Middle frontal gyrus (tissue), 1 donor: ENCODE data around the gene CPD.
"Not testable (repeated sequence)": the region's sequence is repeated elsewhere in the genome, so short reads cannot be mapped to it uniquely, and the experiment has no call there.

ENCODE experiments used
- DNase-seq: peaks from one replicate; pipeline ENCODE4 v3.0.0-alpha.2; 2015; ENCODE audit warnings: low spot score; ENCODE audit errors: extremely low spot score

Gene CPD

DNA sequence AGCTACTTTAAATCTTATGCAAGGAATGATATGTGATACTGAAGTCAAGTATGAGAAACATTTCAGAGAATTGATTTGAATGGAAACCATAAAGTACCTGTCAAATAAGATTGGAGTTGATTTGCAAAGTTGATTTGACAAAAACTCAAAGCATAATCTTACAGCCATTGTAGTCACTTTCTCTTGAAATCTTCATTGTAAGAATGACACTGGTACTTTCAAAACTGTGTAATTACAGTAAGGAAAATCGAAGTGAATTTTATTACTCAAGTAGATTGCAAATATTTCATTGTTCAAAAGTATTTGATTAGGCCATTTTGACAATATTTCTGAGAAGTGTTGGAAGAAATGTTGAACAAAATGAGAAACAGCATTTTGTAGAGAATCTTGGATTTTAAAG, 3.6 kb downstream of the CPD start:
- DNase-seq = no peak

DNA sequence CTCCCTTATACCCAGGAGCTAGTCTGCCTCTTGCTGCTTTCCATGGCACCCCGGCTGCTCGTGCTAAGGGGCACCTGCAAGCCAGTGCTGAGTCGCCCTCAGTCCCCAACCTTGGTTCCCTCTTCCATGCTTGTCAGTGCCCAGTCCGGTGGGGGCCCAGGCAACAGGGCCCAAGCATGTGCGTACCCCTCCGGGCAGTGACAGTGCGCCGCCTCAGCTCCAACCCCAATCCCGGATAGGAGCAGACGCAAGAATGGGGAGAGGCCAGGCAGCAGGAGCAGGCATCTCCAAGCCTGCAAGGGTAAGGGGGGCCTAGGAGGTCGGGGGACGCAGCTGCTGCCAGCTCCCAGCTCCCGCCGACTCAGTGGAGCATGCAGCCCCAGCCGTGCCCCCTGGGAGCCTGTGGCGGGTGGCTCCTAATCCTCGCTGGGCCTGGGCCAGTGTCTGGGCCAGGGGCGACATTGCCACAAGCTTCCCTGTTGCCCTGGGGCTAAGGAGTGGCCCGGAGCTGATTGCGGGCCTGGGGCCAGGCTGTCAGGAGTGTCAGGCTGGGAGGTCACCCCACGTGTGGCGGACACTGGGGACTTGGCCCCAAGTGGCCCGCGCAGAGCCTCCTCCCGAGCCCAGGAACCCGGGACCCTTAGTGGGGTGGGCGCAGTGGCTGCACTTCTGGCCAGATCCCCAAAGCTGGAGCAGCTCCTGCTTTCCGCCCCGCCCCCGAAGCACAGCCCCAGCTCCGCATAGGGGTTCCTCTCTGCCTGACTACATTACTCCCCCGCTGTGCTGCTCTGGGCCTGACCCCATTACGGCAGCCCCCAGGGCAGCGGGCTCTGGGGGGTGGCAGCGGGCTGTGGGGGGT, 9.8 kb downstream of the CPD start:
- DNase-seq = no peak

DNA sequence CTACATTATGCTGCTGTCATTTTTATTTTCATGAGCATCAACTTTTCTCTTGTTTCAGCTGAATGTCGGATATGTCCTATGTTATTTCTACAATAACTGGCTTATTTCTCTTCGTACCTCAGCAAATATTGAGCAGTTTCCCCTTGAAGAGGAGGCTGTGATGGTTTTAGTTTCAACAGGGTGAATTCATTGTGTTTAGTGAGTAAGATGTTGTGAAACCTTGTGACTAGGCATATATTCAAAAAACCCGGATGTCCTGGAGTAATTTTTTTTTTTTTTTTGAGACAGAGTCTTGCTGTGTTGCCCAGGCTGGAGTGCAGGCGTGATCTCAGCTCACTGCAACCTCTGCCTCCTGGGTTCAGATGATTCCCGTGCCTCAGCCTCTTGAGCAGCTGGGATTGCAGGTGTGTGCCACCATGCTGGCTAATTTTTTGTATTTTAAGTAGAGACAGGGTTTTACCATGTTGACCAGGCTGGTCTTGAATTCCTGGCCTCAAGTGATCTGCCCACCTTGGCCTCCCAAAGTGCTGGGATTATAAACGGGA, 11.1 kb downstream of the CPD start:
- no peak for DNase-seq

DNA sequence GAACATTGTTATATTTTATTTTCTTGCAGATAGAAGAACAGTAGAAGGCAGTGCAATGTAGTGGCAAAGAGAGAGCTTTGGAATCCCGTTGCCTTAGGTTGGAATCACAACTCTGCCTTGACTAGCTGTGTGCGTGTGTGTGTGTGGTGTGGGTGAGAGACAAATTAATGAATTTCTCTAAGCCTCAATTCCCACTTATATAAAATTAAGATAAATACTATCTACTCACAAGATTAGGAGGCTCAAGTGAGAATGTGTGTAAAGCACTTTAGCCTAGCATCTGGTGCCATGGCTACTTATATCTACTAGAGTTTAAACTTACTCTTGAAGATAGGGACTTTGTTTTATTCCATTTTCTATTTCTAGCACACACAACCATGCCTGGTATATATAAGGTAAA, 12.8 kb downstream of the CPD start:
- DNase-seq = no peak

DNA sequence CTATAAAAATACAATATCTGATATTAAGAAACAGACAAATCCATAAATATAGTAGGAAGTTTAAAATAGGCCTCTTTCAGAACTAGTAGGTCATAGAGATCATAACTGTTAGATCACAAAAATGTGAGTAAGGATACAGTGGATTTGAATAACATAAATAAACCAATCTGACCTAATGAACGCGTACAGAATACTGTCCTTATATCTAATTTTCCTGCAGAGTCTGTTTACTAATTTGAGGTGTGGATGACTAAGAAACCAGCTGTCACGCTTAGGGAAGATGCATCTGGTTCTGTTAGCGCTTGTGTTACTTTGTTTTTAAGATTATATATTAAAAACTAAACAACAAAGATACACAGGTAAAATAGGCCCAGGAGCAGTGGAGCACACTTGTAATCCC, 14.8 kb downstream of the CPD start:
- no peak for DNase-seq

DNA sequence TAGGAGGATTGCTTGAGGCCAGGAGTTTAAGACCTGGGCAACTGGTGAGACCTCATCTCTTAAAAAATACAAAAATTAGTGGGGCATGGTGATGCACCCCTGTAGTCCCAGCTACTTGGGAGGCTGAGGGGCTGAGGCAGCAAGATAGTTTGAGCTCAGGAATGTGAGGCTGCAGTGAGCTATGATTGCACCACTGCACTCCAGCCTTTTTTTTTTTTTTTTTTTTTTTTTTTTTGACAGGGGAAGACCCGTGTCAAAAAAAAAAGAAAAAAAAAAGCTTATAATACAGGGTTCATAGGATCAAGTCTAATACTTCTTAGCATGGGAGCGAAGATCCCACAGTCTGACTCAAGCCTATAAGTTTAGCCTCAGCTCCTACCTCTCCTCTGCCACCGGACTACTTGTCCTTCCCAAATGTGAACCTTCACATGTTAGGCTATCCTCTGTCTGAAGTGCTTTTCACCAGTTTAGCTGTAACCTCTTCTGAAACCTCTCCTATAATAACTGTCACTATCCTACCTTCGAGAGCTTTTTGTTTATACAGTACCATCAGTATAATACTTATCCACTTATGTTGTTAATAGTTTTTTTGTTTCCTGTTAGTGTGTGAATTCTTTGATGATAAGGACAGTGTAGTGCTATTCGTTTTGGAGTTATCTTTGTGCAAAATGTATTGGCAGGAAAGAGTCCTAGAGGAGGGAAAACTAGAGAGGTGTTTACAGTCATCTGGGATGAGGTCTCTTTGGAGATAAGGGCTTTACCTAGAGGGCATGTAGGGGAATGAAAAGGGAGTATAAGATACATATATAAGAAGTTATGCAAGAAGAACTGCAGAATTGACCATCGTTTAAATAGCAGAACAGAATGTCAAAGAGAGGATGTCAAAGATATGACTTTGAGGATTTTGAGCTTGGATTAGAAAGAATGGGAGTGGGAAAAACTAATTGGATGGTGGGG, 15.5 kb downstream of the CPD start:
- no peak for DNase-seq

DNA sequence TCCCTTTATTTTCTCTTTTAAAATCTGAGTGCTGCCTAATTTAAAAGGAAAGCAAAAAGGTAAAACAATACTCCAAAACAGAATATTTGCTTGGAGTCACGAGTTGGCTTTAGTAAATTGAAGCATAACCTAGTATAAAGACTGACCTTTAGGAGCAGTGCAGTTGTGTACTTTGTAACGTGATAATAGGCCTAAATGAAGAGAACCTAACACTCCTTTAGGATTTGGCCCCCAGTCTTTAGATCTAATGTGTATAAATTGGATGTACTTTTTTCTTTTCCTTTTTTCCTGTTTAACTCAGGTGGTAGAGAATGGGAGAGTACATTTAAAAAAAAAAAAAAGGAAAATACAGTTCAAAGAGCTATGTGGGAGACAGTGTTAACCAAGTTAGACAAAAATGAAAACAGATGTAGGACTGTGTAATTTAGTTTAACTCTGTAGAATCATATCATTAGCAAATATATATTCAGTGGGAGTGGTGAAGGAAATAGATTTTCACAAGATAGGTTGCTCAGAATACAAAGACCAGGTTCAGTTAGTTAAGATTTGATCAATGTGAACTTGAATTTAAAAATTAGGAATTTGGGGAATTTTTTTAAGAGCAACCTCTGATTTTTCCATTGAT, 16.8 kb downstream of the CPD start:
- DNase-seq = no peak

DNA sequence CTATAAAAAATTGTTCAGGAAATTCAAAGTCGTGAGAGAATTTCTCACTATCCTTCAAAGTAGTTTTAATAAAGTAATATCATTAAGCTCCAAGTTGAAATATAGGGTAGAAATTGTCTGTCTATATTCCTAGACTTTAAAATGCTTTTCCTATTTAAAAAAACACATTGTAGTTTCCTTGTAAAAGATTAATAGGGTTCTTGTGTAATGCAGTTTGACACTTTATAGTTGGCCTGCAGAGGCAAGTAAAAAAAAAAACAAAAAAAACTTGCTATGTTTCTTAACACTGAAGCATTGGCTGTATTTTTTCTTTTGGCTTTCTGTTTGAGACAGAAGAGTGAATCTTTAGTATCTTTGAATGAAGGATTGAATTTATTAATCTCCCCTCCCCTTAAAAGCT, 17.4 kb downstream of the CPD start:
- DNase-seq = no peak

DNA sequence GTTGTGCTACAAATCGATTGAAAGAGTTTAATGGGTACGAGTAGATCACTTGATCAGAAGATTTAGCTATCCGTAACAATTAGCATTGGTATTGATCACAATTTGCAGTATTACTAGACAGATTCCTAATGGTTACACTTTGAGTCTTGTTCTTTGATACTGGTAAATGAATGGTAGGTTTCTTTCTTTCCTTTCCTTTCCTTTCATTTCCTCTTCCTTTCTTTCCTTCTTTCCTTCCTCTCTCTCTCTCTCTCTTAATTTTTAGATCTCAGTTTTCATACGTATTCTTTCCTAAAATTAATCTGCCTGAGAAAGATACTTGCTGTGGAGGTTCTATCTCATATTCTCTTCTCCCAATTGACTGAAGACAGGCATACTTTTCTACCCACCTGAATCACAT, 17.9 kb downstream of the CPD start:
- DNase-seq = no peak

DNA sequence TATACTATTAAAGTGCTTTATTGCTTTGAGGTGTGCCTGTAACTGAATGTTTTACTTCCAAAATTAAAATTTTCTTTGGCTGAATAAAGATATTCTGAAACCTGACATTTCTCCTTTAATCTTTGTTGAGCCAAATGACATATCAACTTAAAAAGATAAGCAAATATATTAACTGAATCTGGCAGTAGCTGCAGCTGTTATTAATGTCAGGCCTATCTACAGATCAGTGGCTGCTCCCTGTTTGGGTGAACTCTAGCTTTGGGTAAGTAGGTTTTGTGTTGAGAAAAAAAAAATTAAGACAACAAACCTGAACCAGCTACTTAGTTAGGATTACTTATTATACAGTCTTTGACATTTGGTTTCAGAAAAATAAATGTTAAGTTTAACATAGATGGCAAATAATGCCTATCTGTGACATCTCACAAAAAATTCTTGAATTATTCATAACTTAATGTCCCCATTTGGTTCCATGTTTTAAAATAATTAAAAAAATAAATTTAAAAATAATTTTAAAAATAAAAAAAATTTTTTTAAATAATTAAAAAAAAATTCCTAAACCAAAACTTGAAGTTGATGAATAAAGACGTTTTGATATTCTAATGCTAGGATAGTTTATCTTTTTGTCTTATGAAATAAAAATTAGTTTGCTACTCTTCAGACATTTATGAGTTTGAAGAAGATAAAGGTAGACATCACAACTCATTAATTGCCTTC, 19.8 kb downstream of the CPD start:
- no peak for DNase-seq

DNA sequence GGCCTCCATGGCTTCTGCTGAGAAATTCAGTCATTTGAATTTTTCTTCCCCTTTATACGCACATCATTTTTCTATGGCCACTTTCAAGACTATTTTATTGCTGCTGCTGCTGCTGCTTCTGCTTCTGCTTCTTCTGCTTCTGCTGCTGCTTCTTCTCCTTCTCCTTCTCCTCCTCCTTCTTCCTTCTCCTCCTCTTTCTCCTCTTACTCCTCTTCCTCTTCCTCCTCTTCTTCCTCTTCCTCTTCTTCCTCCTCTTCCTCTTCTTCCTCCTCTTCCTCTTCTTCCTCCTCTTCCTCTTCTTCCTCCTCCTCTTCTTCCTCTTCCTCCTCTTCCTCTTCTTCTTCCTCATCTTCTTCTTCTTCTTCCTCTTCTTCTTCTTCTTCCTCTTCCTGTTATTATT, 22.4 kb downstream of the CPD start:
- DNase-seq = no peak

DNA sequence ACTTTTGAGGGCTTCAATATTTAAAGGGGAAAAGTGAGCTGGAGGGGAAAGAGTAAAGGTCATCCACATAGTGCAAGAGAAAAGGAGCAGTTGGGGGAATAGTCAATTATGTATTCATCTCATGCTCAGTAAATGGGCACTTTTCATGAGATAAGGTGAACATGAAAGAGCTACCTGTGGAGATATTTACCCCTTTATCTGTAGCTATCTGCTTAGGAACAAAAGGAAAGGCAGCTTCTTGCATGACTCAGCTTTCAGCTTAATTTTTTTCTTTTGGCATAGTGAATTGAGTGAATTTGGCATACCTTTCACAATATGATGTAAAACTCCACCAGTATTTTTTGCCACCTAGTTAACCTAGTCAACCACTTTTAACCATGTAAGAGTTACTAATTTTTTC, 26.4 kb downstream of the CPD start:
- DNase-seq = no peak

DNA sequence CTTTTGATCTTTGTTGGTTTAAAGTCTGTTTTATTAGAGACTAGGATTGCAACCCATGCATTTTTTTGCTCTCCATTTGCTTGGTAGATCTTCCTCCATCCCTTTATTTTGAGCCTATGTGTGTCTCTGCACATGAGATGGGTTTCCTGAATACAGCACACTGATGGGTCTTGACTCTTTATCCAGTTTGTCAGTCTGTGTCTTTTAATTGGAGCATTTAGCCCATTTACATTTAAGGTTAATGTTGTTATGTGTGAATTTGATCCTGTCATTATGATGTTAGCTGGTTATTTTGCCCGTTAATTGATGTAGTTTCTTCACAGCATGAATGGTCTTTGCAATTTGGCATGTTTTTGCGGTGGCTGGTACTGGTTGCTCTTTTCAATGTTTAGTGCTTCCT, 31.9 kb downstream of the CPD start:
- DNase-seq = not testable (repeated sequence)

DNA sequence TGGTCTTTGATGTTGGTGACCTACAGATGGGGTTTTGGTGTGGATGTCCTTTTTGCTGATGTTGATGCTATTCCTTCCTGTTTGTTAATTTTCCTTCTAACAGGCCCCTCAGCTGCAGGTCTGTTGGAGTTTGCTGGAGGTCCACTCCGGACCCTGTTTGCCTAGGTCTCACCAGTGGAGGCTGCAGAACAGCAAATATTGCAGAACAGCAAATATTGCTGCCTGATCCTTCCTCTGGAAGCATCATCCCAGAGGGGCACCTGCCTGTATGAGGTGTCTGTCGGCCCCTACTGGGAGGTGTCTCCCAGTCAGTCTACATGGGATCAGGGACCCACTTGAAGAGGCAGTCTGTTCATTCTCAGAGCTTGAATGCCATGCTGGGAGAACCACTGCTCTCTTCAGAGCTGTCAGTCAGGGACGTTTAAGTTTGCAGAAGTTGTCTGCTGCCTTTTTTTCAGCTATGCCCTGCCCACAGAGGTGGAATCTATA, 33.3 kb downstream of the CPD start:
- DNase-seq = not testable (repeated sequence)

DNA sequence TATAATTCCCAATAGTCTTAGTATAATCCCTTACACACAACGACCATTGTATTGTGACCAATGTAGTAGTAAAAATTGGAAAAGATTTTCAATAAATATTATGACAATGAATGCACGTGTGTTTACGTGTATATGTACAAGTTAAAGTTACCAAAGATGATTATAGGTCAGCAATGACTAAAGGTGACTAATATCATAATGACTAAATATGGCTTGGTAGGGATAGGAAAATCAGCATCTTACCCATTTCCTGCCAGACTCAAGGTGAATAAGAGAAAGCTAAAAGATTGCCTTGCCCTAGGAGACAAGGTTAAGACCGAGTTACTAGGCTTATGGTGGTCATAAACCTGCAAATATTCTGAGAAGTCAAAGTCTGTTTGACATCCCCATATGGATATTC, 34.4 kb downstream of the CPD start:
- DNase-seq = no peak

DNA sequence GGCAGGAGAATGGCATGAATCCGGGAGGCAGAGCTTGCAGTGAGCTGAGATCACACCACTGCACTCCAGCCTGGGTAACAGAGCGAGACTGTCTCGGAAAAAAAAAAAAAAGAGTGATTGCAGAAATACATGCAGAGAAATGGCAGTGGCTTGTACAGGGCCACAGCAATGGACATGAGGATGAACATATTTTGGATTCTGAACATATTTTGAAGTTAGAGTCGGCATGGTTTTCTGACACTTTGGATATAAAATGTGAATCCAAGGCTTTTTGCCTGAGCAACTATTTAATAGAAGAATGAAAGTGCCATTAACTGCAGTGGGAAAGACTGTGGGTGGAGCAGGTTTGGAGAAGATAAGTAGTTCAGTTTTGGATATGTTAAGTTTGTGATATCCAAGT, 35.8 kb downstream of the CPD start:
- DNase-seq = no peak

DNA sequence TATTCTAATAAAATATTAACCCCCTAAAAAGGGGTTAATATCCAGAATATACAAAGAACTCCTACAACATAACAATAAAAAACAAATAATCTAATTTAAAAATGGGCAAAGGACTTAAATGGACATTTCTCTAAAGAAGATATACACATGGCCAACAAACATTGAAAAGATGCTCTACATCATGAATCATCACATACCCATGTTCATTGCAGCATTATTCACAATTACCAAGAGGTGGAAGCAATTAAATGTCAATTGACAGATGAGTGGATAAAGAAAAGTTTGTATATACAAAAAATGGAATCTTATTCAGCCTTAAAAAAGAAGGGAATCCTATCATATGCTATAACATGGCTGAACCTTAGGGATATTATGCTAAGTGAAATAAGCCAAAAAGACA, 36.8 kb downstream of the CPD start:
- no peak for DNase-seq

DNA sequence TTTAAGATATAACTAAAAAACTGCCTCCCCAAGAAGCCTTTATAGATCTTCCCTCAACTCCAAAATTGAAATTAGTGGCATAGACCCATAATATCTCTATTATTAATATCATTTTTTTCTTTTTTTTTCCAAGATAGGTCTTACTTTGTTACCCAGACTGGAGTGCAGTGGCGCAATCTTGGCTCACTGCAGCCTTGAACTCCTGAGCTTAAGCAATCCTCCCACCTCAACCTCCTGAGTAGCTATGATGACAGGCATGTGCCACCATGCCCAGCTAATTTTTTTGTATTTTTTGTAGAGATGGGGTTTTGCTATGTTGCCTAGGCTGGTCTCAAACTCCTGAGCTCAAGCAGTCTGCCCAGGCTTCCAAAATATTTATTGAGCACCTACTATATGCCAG, 39.3 kb downstream of the CPD start:
- not testable (repeated sequence) for DNase-seq

DNA sequence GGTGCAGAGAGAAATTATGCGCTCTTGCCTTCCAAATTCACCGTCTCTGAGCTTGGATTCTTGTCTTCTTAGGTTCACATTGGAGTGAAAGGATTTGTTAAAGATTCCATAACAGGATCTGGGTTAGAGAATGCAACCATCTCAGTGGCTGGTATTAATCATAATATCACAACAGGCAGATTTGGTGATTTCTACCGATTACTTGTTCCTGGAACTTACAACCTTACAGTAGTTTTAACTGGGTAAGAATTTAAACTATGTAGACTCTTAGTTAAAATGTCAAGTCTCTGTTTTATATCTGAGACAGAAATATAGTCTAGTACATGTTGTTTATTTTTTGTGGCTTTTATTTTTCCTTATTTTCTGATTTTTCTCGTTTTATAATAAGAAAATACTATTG, 42.9 kb downstream of the CPD start:
- DNase-seq = no peak

DNA sequence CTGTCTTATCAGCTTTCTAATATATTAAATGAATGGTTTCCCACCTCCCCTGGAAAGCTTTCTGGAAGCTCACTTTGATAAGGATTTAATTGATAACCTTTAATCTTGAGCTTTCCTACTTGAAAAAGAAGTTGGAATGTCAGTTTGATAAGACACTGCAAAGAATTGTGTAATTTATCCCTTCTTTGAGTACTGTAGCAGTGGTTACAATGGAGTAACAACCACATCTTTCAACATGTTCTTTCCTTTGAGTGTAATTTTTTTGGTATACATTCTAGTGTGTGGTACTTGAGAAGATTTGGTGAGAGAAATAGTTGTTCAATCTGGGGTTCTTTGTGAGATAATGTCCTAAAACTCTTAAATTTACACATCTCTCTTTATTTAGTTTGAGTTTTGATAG, 43.4 kb downstream of the CPD start:
- no peak for DNase-seq

DNA sequence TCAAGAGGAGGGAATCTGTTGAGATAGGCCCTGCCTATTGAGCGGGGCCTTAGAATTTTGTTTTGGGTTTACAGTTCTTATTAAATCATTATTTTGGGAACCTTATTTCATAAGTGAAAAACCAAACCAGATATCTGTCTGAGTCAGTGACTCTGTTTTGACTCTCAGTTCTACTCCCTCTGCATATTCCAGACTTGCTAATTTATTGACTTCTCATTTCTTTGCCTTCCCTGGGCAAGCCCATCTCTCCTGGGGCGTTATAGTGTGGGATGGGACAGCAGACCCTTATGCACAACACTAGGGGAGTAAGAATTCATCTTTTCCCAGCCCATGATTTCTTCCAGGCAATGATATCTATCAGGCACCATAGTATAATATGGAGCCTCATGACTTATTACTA, 45.7 kb downstream of the CPD start:
- DNase-seq = no peak
